ENCODE results near the gene FAM210A. TPM values are rescaled to one million over a fixed set of nuclear protein-coding genes. Genes with fewer than 3 reads are reported as not detected.
"Not testable (repeated sequence)": the region's sequence is repeated elsewhere in the genome, so short reads cannot be mapped to it uniquely, and the experiment has no call there.

FAM210A gene
- total RNA-seq, 2 experiments from 2014 or later, result 19.5 to 19.6 TPM

GRCh38 chr18:13725566-13726231, 659 bp downstream of the FAM210A start:
- ChIA-PET CTCF (no interaction called here), POLR2A (interaction anchor here (0.7 kb wide), 1 partner anchor 317 kb away, joined by 3 read pairs; no protein-coding TSS in a partner anchor)
- H3K27ac Mint-ChIP-seq, result peak overlapping the region; percentile 97
- peak; percentile 17 for DNase-seq
- H3K36me3 Mint-ChIP-seq (ENCODE audit: low read depth), result peaks cover 29% of the 10 kb centered on the region
- H3K9me3 Mint-ChIP-seq, result no peaks in the 10 kb centered on the region
- H3K4me3 Mint-ChIP-seq, result peak overlapping the region; percentile 94
- H3K27me3 Mint-ChIP-seq, result no peaks in the 10 kb centered on the region
- H3K4me1 Mint-ChIP-seq, result peaks cover 54% of the 10 kb centered on the region

GRCh38 chr18:13720847-13721246, 5.5 kb downstream of the FAM210A start:
- H3K27me3 Mint-ChIP-seq, result no peaks in the 10 kb centered on the region
- peaks cover 12% of the 10 kb centered on the region for H3K9me3 Mint-ChIP-seq
- peaks cover 23% of the 10 kb centered on the region for H3K4me1 Mint-ChIP-seq
- no peak overlapping the region for H3K27ac Mint-ChIP-seq
- peaks cover 48% of the 10 kb centered on the region for H3K36me3 Mint-ChIP-seq (ENCODE audit: low read depth)
- POLR2A ChIA-PET, result no interaction called here
- no peak overlapping the region for H3K4me3 Mint-ChIP-seq
- no peak for DNase-seq
- CTCF ChIA-PET, result no interaction called here

- Mint-ChIP-seq H3K4me3 (no peak overlapping the region), H3K27me3 (no peaks in the 10 kb centered on the region), H3K9me3 (peaks cover 12% of the 10 kb centered on the region), H3K4me1 (peaks cover 17% of the 10 kb centered on the region), H3K27ac (no peak overlapping the region), H3K36me3 (ENCODE audit: low read depth) (peaks cover 44% of the 10 kb centered on the region)
- no peak for DNase-seq
- CTCF ChIA-PET, result interaction anchor here (0.6 kb wide), 1 partner anchor 870 kb away, joined by 5 read pairs; no protein-coding TSS in a partner anchor
- POLR2A ChIA-PET, result no interaction called here
Observed at GRCh38 chr18:13720123-13720522, 6.2 kb downstream of the FAM210A start.

GRCh38 chr18:13716916-13717315, 9.4 kb downstream of the FAM210A start:
- H3K27ac Mint-ChIP-seq, result no peak overlapping the region
- no peaks in the 10 kb centered on the region for H3K4me1 Mint-ChIP-seq
- CTCF ChIA-PET, result no interaction called here
- DNase-seq, result no peak
- peaks cover 12% of the 10 kb centered on the region for H3K9me3 Mint-ChIP-seq
- H3K4me3 Mint-ChIP-seq, result no peak overlapping the region
- no peaks in the 10 kb centered on the region for H3K27me3 Mint-ChIP-seq
- POLR2A ChIA-PET, result no interaction called here
- H3K36me3 Mint-ChIP-seq (ENCODE audit: low read depth), result peaks cover 37% of the 10 kb centered on the region

GRCh38 chr18:13715330-13715729, 11.0 kb downstream of the FAM210A start:
- Mint-ChIP-seq H3K27ac (no peak overlapping the region), H3K4me3 (no peak overlapping the region), H3K36me3 (ENCODE audit: low read depth) (peaks cover 37% of the 10 kb centered on the region), H3K27me3 (no peaks in the 10 kb centered on the region), H3K4me1 (no peaks in the 10 kb centered on the region), H3K9me3 (peaks cover 19% of the 10 kb centered on the region)
- no peak for DNase-seq
- ChIA-PET POLR2A (no interaction called here), CTCF (interaction anchor here (0.9 kb wide), 1 partner anchor 186 kb away, joined by 3 read pairs; no protein-coding TSS in a partner anchor)

- DNase-seq, result no peak
- ChIA-PET CTCF (interaction anchor here (1.6 kb wide), 1 partner anchor 9 kb away, joined by 4 read pairs; no protein-coding TSS in a partner anchor), POLR2A (no interaction called here)
- H3K4me3 Mint-ChIP-seq, result no peak overlapping the region
- no peak overlapping the region for H3K27ac Mint-ChIP-seq
- H3K36me3 Mint-ChIP-seq (ENCODE audit: low read depth), result peaks cover 39% of the 10 kb centered on the region
- no peaks in the 10 kb centered on the region for H3K4me1 Mint-ChIP-seq
- H3K27me3 Mint-ChIP-seq, result no peaks in the 10 kb centered on the region
- H3K9me3 Mint-ChIP-seq, result peaks cover 23% of the 10 kb centered on the region
Observed at GRCh38 chr18:13713455-13714055, 12.8 kb downstream of the FAM210A start.

- ChIA-PET POLR2A (no interaction called here), CTCF (interaction anchor here (0.5 to 1.6 kb wide), 3 partner anchors 10 to 587 kb away, joined by 3 to 4 read pairs (median 3); no protein-coding TSS in a partner anchor)
- Mint-ChIP-seq H3K9me3 (peaks cover 26% of the 10 kb centered on the region), H3K36me3 (ENCODE audit: low read depth) (peaks cover 33% of the 10 kb centered on the region), H3K4me1 (no peaks in the 10 kb centered on the region), H3K27ac (no peak overlapping the region), H3K4me3 (no peak overlapping the region), H3K27me3 (no peaks in the 10 kb centered on the region)
- DNase-seq, result no peak
Observed at GRCh38 chr18:13712400-13713131, 13.8 kb downstream of the FAM210A start.

- no peak overlapping the region for H3K4me3 Mint-ChIP-seq
- no peak overlapping the region for H3K27ac Mint-ChIP-seq
- peaks cover 41% of the 10 kb centered on the region for H3K36me3 Mint-ChIP-seq (ENCODE audit: low read depth)
- H3K4me1 Mint-ChIP-seq, result no peaks in the 10 kb centered on the region
- DNase-seq, result no peak
- CTCF ChIA-PET, result interaction anchor here (0.9 kb wide), 1 partner anchor 14 kb away, joined by 3 read pairs; no protein-coding TSS in a partner anchor
- POLR2A ChIA-PET, result no interaction called here
- H3K9me3 Mint-ChIP-seq, result peaks cover 38% of the 10 kb centered on the region
- no peaks in the 10 kb centered on the region for H3K27me3 Mint-ChIP-seq
Observed at GRCh38 chr18:13710414-13710831, 15.9 kb downstream of the FAM210A start.

GRCh38 chr18:13703899-13704298, 22.5 kb downstream of the FAM210A start:
- Mint-ChIP-seq H3K36me3 (ENCODE audit: low read depth) (peaks cover 58% of the 10 kb centered on the region), H3K27me3 (no peaks in the 10 kb centered on the region), H3K4me1 (no peaks in the 10 kb centered on the region), H3K27ac (no peak overlapping the region), H3K9me3 (peaks cover 63% of the 10 kb centered on the region), H3K4me3 (no peak overlapping the region)
- CTCF ChIA-PET, result no interaction called here
- no peak for DNase-seq
- POLR2A ChIA-PET, result no interaction called here

GRCh38 chr18:13700153-13700552, 26.2 kb downstream of the FAM210A start:
- DNase-seq, result no peak
- H3K27ac Mint-ChIP-seq, result no peak overlapping the region
- H3K27me3 Mint-ChIP-seq, result no peaks in the 10 kb centered on the region
- H3K4me3 Mint-ChIP-seq, result no peak overlapping the region
- H3K4me1 Mint-ChIP-seq, result peaks cover 3% of the 10 kb centered on the region
- ChIA-PET POLR2A (no interaction called here), CTCF (interaction anchor here (0.5 kb wide), 1 partner anchor 143 kb away, joined by 5 read pairs; no protein-coding TSS in a partner anchor)
- H3K9me3 Mint-ChIP-seq, result peaks cover 54% of the 10 kb centered on the region
- H3K36me3 Mint-ChIP-seq (ENCODE audit: low read depth), result peaks cover 55% of the 10 kb centered on the region

GRCh38 chr18:13696961-13697360, 29.4 kb downstream of the FAM210A start:
- POLR2A ChIA-PET, result no interaction called here

GRCh38 chr18:13695337-13695736, 31.0 kb downstream of the FAM210A start:
- H3K9me3 Mint-ChIP-seq, result peaks cover 43% of the 10 kb centered on the region
- H3K27me3 Mint-ChIP-seq, DNase-seq, H3K4me1 Mint-ChIP-seq, H3K27ac Mint-ChIP-seq, CTCF ChIA-PET, POLR2A ChIA-PET, H3K4me3 Mint-ChIP-seq: not testable (repeated sequence)
- peaks cover 54% of the 10 kb centered on the region for H3K36me3 Mint-ChIP-seq (ENCODE audit: low read depth)

More at GRCh38 chr18:13696961-13697360, 29.4 kb downstream of the FAM210A start:
- Mint-ChIP-seq H3K4me1 (peaks cover 3% of the 10 kb centered on the region), H3K9me3 (peaks cover 46% of the 10 kb centered on the region), H3K27ac (no peak overlapping the region), H3K4me3 (no peak overlapping the region), H3K36me3 (ENCODE audit: low read depth) (peaks cover 55% of the 10 kb centered on the region), H3K27me3 (no peaks in the 10 kb centered on the region)
- no peak for DNase-seq
- CTCF ChIA-PET, result interaction anchor here (1.4 kb wide), 1 partner anchor 159 kb away, joined by 3 read pairs; no protein-coding TSS in a partner anchor

- H3K27ac Mint-ChIP-seq, POLR2A ChIA-PET, H3K27me3 Mint-ChIP-seq, H3K4me3 Mint-ChIP-seq, CTCF ChIA-PET, DNase-seq, H3K4me1 Mint-ChIP-seq: not testable (repeated sequence)
- Mint-ChIP-seq H3K36me3 (ENCODE audit: low read depth) (peaks cover 46% of the 10 kb centered on the region), H3K9me3 (peaks cover 19% of the 10 kb centered on the region)
Observed at GRCh38 chr18:13690060-13690459, 36.3 kb downstream of the FAM210A start.
